Measurements from ENCODE around the gene ZNF839. TPM values are rescaled to one million over a fixed set of nuclear protein-coding genes. Genes with fewer than 3 reads are reported as not detected.
"Not testable (repeated sequence)": the region's sequence is repeated elsewhere in the genome, so short reads cannot be mapped to it uniquely, and the experiment has no call there.

Gene ZNF839
- total RNA-seq, 4 donors from 2014 or later = 7.6 to 12.5 (median 9.5) TPM

DNA sequence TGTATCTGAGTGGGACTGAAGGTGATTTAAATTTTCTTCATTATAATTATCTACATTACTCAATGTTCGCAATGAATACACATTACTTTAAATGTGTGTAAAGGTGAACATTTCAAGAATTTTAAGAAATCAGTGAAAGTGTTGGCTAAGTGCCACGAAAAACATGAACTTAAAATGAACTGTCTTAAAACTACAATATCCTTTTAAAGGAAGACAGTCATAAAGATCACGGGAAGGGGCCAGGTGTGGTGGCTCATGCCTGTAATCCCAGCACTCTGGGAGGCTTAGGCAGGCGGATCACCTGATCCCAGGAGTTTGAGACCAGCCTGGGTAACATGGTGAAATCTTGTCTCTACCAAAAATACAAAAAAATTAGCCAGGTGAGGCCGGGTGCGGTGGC, 25.8 kb upstream of the ZNF839 start:
- Histone ChIP-seq H3K27me3 (no peaks in the 10 kb centered on the region), H3K4me3 (no peak overlapping the region), H3K27ac (replicated peaks in 1 of 4) (no peak overlapping the region), H3K9me3 (no peaks in the 10 kb centered on the region), H3K36me3 (no peaks in the 10 kb centered on the region), H3K4me1 (peaks cover 12 to 25% (median 19%) of the 10 kb centered on the region in 4 donors)
- TF ChIP-seq EP300 (IDR thresholded peaks at IDR 0.05) = no peak
- intact Hi-C loops (cut with DNase I) = no loop called here
- 86% methylated on average over 6 of the region's 6 CpGs for WGBS
- no peak for DNase-seq (ENCODE audit: extremely low spot score)

GRCh38 chr14:102295270-102295669, 24.3 kb upstream of the ZNF839 start:
- no peak overlapping the region for H3K4me3 ChIP-seq
- intact Hi-C loops (cut with DNase I) = no loop called here
- peaks cover 12 to 25% (median 19%) of the 10 kb centered on the region in 4 donors for H3K4me1 ChIP-seq
- no peak for DNase-seq (ENCODE audit: extremely low spot score)
- WGBS = 31% methylated on average over 3 of the region's 3 CpGs
- no peaks in the 10 kb centered on the region for H3K36me3 ChIP-seq
- H3K9me3 ChIP-seq = no peaks in the 10 kb centered on the region
- peak overlapping the region; percentile 58 to 66 (median 62) for H3K27ac ChIP-seq (replicated peaks in 1 of 4)
- TF ChIP-seq EP300 (IDR thresholded peaks at IDR 0.05) (no peak), CTCF (IDR thresholded peaks at IDR 0.05) (peak; percentile 26 to 48 (median 38))
- no peaks in the 10 kb centered on the region for H3K27me3 ChIP-seq

DNA sequence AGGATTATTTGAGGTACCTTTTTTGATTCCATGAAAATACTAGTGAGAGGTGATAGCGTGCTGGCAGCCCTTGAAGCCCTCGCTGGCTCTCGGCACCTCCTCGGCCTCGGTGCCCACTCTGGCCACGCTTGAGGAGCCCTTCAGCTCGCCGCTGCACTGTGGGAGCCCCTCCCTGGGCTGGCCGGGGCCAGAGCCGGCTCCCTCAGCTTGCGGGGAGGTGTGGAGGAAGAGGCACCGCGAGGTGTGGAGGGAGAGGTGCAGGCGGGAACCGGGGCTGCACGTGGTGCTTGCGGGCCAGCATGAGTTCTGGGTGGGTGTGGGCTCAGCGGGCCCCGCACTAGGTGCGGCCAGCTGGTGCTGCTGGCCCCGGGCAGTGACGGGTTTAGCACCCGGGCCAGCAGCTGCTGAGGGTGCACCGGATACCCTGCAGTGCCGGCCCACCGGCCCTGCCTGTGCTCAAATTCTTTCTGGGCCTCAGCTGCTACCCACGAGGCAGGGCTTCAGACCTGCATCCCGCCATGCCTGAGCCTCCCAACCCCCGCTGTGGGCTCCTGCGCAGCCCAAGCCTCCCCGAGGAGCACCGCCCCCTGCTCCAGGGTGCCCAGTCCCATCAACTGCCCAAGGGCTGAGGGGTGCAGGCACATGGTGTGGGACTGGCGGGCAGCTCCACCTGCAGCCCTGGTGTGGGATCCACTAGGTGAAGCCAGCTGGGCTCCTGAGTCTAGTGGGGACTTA, 21.9 kb upstream of the ZNF839 start:
- intact Hi-C loops (cut with DNase I) = no loop called here
- DNase-seq (ENCODE audit: extremely low spot score) = no peak
- H3K36me3 ChIP-seq = no peaks in the 10 kb centered on the region
- no peak for TF ChIP-seq CTCF (IDR thresholded peaks at IDR 0.05)
- no peak for TF ChIP-seq POLR2A (IDR thresholded peaks at IDR 0.05; ENCODE audit: low read depth)
- TF ChIP-seq EP300 (IDR thresholded peaks at IDR 0.05) = no peak
- no peak for TF ChIP-seq POLR2AphosphoS5 (IDR thresholded peaks at IDR 0.05)
- H3K9me3 ChIP-seq = no peaks in the 10 kb centered on the region
- no peak overlapping the region for H3K27ac ChIP-seq (replicated peaks in 1 of 4)
- WGBS = 98% methylated on average over 21 of the region's 33 CpGs
- H3K4me3 ChIP-seq = no peak overlapping the region
- peaks cover 12 to 20% (median 18%) of the 10 kb centered on the region in 4 donors for H3K4me1 ChIP-seq
- no peaks in the 10 kb centered on the region for H3K27me3 ChIP-seq

DNA sequence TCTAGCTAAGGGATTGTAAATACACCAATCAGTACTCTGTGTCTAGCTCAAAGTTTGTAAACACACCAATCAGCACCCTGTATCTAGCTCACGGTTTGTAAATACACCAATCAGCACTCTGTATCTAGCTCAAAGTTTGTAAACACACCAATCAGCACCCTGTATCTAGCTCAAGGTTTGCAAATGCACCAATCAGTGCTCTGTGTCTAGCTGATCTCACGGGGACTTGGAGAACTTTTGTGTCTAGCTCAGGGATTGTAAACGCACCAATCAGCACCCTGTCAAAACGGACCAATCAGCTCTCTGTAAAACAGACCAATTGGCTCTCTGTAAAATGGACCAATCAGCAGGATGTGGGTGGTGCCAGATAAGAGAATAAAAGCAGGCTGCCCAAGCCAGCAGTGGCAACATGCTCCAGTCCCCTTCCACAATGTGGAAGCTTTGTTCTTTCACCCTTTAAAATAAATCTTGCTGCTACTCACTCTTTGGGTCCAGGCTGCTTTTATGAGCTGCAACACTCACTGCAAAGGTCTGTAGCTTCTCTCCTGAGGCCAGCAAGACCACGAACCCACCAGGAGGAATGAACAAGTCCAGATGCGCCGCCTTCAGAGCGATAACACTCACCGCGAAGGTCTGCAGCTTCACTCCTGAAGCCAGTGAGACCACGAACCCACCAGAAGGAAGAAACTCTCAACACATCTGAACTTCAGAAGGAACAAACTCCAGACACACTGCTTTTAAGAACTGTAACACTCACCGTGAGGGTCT, 21.1 kb upstream of the ZNF839 start:
- H3K27ac ChIP-seq (replicated peaks in 1 of 4); DNase-seq (ENCODE audit: extremely low spot score); H3K27me3 ChIP-seq; H3K4me3 ChIP-seq; H3K9me3 ChIP-seq; H3K36me3 ChIP-seq; intact Hi-C loops (cut with DNase I): not testable (repeated sequence)
- peaks cover 12 to 21% (median 18%) of the 10 kb centered on the region in 4 donors for H3K4me1 ChIP-seq
- WGBS = 77% methylated on average over 12 of the region's 12 CpGs

DNA sequence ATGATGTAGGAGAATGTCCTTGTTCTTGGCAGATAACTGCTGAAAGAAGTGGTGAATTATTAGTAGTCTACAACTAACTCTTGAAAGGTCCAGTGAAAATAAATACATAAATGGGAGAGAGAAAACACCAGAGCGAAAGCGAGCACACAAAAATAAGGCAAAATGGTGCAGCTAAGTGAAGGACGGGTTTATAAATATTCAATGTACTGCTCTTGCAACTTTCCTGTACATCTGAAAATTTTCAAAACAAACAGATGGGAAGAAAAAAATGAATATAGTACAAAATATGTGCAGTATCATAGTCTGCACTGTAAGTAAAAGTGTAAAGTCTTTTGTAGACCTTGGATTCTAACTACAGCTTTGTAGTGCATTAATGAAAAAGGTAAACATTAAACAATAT, 15.9 kb upstream of the ZNF839 start:
- no peak for TF ChIP-seq POLR2AphosphoS5 (IDR thresholded peaks at IDR 0.05)
- TF ChIP-seq POLR2A (IDR thresholded peaks at IDR 0.05; ENCODE audit: low read depth) = no peak
- TF ChIP-seq EP300 (IDR thresholded peaks at IDR 0.05) = no peak
- TF ChIP-seq CTCF (IDR thresholded peaks at IDR 0.05) = no peak
- intact Hi-C loops (cut with DNase I) = no loop called here
- Histone ChIP-seq H3K4me1 (peaks cover 11 to 14% (median 12%) of the 10 kb centered on the region in 4 donors), H3K27me3 (no peaks in the 10 kb centered on the region), H3K27ac (replicated peaks in 1 of 4) (no peak overlapping the region), H3K9me3 (no peaks in the 10 kb centered on the region), H3K36me3 (no peaks in the 10 kb centered on the region), H3K4me3 (no peak overlapping the region)
- 88% methylated on average over 3 of the region's 3 CpGs for WGBS
- DNase-seq (ENCODE audit: extremely low spot score) = no peak
